Ishikawa (cell line): Measurements from ENCODE around the gene PDE1A.

Source experiments
- EGR1 ChIP-seq: IDR thresholded peaks from 2 replicates; pipeline ENCODE4 v1.6.1; 2012
- EP300 ChIP-seq: IDR thresholded peaks from 2 replicates; pipeline ENCODE4 v1.6.1; 2012; ENCODE audit warnings: borderline replicate concordance
- ZBTB7A ChIP-seq: IDR thresholded peaks from 2 replicates; pipeline ENCODE4 v1.6.1; 2012; ENCODE audit warnings: low read depth
- TF ChIP-seq, protein P1 (sequence below): IDR thresholded peaks from 2 replicates; pipeline ENCODE4 v1.6.1; 2012
- TF ChIP-seq, protein P2 (sequence below): IDR thresholded peaks from 2 replicates; pipeline ENCODE4 v1.6.1; 2012

DNA sequence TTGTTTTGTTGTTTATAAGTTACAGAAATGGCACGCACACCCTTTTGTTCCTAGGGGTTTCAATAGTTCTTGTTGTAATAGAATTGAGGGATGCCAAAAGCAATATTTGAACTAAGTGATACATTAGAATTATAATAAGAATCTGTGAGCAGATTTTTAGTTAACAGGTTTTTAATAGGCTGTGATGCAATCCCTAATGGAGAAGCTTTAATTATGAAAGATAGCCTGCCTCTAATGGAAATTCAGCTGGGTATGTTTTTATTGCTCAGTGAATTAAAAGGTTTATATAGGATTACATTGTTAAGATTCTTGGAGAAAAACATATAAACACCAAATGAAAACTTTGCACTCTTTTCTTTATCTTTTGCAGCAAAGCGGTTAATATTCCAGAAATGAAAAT is 310.1 kb downstream of the PDE1A start:
- TF ChIP-seq EP300 (no peak), ZBTB7A (no peak), EGR1 (no peak)
- TF ChIP-seq, protein P1, sequence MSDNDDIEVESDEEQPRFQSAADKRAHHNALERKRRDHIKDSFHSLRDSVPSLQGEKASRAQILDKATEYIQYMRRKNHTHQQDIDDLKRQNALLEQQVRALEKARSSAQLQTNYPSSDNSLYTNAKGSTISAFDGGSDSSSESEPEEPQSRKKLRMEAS: no peak
- TF ChIP-seq, protein P2, sequence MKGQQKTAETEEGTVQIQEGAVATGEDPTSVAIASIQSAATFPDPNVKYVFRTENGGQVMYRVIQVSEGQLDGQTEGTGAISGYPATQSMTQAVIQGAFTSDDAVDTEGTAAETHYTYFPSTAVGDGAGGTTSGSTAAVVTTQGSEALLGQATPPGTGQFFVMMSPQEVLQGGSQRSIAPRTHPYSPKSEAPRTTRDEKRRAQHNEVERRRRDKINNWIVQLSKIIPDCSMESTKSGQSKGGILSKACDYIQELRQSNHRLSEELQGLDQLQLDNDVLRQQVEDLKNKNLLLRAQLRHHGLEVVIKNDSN: no peak
